Nephron (organoid): Measurements from ENCODE around the gene COPA.
A peak's percentile ranks its signal among the peaks of the same experiment; 100 is the strongest.

ENCODE experiments used
- H3K27ac Mint-ChIP-seq, 3 experiments: 2 replicates each; pipeline ENCODE4 v1.8.0; 2020; ENCODE audit warnings: mixed read lengths in 3 of 3, mild to moderate bottlenecking in 2 of 3, moderate library complexity in 1 of 3
- H3K27me3 Mint-ChIP-seq: 2 replicates; pipeline ENCODE4 v1.8.0; 2021; ENCODE audit warnings: low read depth, mild to moderate bottlenecking, moderate library complexity, mixed read lengths
- H3K36me3 Mint-ChIP-seq: 2 replicates; pipeline ENCODE4 v1.8.0; 2020; ENCODE audit warnings: low read depth, mixed read lengths
- H3K4me1 Mint-ChIP-seq: 2 replicates; pipeline ENCODE4 v1.8.0; 2020; ENCODE audit warnings: mixed read lengths
- H3K4me3 Mint-ChIP-seq, 3 experiments: 2 replicates each; pipeline ENCODE4 v1.8.0; 2020; ENCODE audit warnings: mild to moderate bottlenecking in 3 of 3, mixed read lengths in 3 of 3, moderate library complexity in 2 of 3
- H3K9me3 Mint-ChIP-seq: 2 replicates; pipeline ENCODE4 v1.8.0; 2020; ENCODE audit warnings: mixed read lengths
- CTCF ChIP-seq, 3 experiments: fragments of 200-600 bp; sonication (generic); IDR thresholded peaks; one replicate each; pipeline ENCODE4 v1.5.0; 2021; ENCODE audit warnings: antibody characterized with exemption in 3 of 3; ENCODE audit not compliant: unreplicated experiment in 3 of 3

Gene COPA

GRCh38 chr1:160363951-160364735 is 21.1 kb upstream of the COPA start:
- H3K4me1 Mint-ChIP-seq: peaks cover 35% of the 10 kb centered on the region
- peaks cover 8% of the 10 kb centered on the region for H3K27me3 Mint-ChIP-seq
- no peak for TF ChIP-seq CTCF (IDR thresholded peaks at IDR 0.05; ENCODE audit: unreplicated experiment in 3 of 3)
- H3K27ac Mint-ChIP-seq: peak overlapping the region in 2 of 3 experiments; percentile 17 to 42
- H3K9me3 Mint-ChIP-seq: no peaks in the 10 kb centered on the region
- H3K36me3 Mint-ChIP-seq: peaks cover 13% of the 10 kb centered on the region
- no peak overlapping the region for H3K4me3 Mint-ChIP-seq

GRCh38 chr1:160363010-160363409 is 20.0 kb upstream of the COPA start:
- Mint-ChIP-seq H3K27me3 (peaks cover 8% of the 10 kb centered on the region), H3K27ac (peak overlapping the region; percentile 17 to 71 (median 23)), H3K9me3 (no peaks in the 10 kb centered on the region), H3K4me1 (peaks cover 35% of the 10 kb centered on the region), H3K4me3 (no peak overlapping the region), H3K36me3 (peaks cover 23% of the 10 kb centered on the region)
- TF ChIP-seq CTCF (IDR thresholded peaks at IDR 0.05; ENCODE audit: unreplicated experiment in 3 of 3): no peak

DNA sequence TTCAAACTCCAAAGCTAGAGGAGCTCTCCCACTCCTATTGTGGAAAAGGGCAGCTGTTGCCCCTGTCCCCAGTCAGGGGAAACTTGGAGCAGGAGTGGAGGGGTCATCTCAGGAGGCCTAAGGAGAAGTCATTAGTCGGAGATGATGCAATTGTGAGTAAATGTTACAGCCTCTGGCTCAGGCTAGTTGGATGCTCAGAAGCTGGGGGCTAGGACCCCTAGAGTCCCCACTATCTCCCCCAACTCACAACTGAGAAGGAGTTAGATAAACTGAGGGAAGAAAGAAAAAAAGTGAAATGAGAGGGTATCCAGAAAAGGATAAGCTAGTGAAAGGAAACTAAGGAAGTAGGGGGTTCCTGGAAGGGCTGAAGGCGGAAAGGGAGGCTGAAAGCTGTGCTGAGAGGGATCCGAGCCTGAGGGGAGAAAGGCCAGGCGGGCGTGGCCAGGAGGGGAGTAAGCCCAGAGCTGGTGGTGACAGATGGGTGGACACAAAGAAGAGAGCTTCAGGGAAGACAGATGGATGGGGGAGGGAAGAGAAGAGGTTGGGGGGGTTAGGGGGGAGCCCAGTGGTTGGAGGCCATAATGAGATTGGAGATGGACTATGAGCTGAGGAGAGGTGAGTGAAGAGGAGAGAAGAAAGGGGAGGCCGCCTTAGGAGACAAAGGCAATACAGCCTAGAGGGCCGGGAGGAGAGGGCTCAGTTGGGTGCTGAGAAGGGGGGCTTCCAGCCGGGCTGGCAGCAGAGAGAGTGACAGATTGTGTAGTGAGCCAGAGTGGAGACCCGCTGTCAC is 19.3 kb upstream of the COPA start:
- peaks cover 28% of the 10 kb centered on the region for H3K36me3 Mint-ChIP-seq
- no peaks in the 10 kb centered on the region for H3K9me3 Mint-ChIP-seq
- H3K4me3 Mint-ChIP-seq: no peak overlapping the region
- no peak for TF ChIP-seq CTCF (IDR thresholded peaks at IDR 0.05; ENCODE audit: unreplicated experiment in 3 of 3)
- H3K27me3 Mint-ChIP-seq: peaks cover 6% of the 10 kb centered on the region
- peak overlapping the region; percentile 17 to 71 (median 23) for H3K27ac Mint-ChIP-seq
- H3K4me1 Mint-ChIP-seq: peaks cover 35% of the 10 kb centered on the region

GRCh38 chr1:160361814-160362167 is 18.7 kb upstream of the COPA start:
- Mint-ChIP-seq H3K27me3 (no peaks in the 10 kb centered on the region), H3K36me3 (peaks cover 33% of the 10 kb centered on the region), H3K4me3 (no peak overlapping the region), H3K4me1 (peaks cover 35% of the 10 kb centered on the region), H3K9me3 (no peaks in the 10 kb centered on the region), H3K27ac (peak overlapping the region in 1 of 3 experiments; percentile 17)
- no peak for TF ChIP-seq CTCF (IDR thresholded peaks at IDR 0.05; ENCODE audit: unreplicated experiment in 3 of 3)

- no peaks in the 10 kb centered on the region for H3K9me3 Mint-ChIP-seq
- no peak overlapping the region for H3K27ac Mint-ChIP-seq
- H3K4me1 Mint-ChIP-seq: peaks cover 34% of the 10 kb centered on the region
- no peak for TF ChIP-seq CTCF (IDR thresholded peaks at IDR 0.05; ENCODE audit: unreplicated experiment in 3 of 3)
- H3K4me3 Mint-ChIP-seq: no peak overlapping the region
- H3K27me3 Mint-ChIP-seq: no peaks in the 10 kb centered on the region
- H3K36me3 Mint-ChIP-seq: peaks cover 39% of the 10 kb centered on the region
These were observed 18.1 kb upstream of the COPA start for GRCh38 chr1:160361199-160361598.
